ENCODE data around the gene ERBB2. TPM values are rescaled to one million over a fixed set of nuclear protein-coding genes. Genes with fewer than 3 reads are reported as not detected.

ERBB2 gene
- total RNA-seq, 2 donors from 2014 or later, result 73.5 to 85.5 TPM

DNA sequence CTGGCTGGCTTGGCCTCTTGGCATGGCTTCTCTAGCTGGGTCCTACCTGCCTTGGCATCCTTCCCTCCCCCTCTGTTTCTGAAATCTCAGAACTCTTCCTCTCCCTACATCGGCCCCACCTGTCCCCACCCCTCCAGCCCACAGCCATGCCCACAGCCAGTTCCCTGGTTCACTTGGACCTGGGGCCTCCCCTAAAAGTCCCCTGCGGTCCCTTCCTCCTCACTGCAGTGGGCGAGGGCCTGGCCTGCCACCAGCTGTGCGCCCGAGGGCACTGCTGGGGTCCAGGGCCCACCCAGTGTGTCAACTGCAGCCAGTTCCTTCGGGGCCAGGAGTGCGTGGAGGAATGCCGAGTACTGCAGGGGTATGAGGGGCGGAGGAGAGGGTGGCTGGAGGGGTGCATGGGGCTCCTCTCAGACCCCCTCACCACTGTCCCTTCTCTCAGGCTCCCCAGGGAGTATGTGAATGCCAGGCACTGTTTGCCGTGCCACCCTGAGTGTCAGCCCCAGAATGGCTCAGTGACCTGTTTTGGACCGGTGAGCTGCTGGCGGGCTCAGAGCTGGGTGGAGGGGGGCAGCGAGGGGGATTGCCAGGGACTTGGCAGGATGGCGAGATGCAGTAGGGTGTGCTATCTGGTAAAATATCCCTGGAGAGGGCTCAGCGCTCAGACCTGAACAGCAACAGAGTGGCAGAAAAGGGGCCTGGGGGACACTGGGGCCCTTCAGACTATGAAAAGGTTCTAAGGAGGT, 16.4 kb downstream of the ERBB2 start:
- H3K4me3 ChIP-seq, result no peak overlapping the region
- DNase-seq (ENCODE audit: low spot score), result no peak
- no peaks in the 10 kb centered on the region for H3K27me3 ChIP-seq
- H3K27ac ChIP-seq, result peak overlapping the region; percentile 59 to 65
- no peak for TF ChIP-seq CTCF (IDR thresholded peaks at IDR 0.05)
- H3K4me1 ChIP-seq, result peaks cover 0 to 19% of the 10 kb centered on the region in 2 donors
- peaks cover 63% of the 10 kb centered on the region for H3K36me3 ChIP-seq
- H3K9me3 ChIP-seq, result no peaks in the 10 kb centered on the region

- Histone ChIP-seq H3K4me3 (no peak overlapping the region), H3K27ac (peak overlapping the region; percentile 59 to 65), H3K36me3 (peaks cover 55% of the 10 kb centered on the region)
These were observed 17.1 kb downstream of the ERBB2 start for GRCh38 chr17:39716879-39717536.

GRCh38 chr17:39717660-39718059, 17.8 kb downstream of the ERBB2 start:
- H3K36me3 ChIP-seq, result peaks cover 49% of the 10 kb centered on the region

More at GRCh38 chr17:39716879-39717536, 17.1 kb downstream of the ERBB2 start:
- no peak for TF ChIP-seq CTCF (IDR thresholded peaks at IDR 0.05)
- Histone ChIP-seq H3K27me3 (no peaks in the 10 kb centered on the region), H3K4me1 (peaks cover 0 to 19% of the 10 kb centered on the region in 2 donors), H3K9me3 (no peaks in the 10 kb centered on the region)
- DNase-seq (ENCODE audit: low spot score), result no peak

DNA sequence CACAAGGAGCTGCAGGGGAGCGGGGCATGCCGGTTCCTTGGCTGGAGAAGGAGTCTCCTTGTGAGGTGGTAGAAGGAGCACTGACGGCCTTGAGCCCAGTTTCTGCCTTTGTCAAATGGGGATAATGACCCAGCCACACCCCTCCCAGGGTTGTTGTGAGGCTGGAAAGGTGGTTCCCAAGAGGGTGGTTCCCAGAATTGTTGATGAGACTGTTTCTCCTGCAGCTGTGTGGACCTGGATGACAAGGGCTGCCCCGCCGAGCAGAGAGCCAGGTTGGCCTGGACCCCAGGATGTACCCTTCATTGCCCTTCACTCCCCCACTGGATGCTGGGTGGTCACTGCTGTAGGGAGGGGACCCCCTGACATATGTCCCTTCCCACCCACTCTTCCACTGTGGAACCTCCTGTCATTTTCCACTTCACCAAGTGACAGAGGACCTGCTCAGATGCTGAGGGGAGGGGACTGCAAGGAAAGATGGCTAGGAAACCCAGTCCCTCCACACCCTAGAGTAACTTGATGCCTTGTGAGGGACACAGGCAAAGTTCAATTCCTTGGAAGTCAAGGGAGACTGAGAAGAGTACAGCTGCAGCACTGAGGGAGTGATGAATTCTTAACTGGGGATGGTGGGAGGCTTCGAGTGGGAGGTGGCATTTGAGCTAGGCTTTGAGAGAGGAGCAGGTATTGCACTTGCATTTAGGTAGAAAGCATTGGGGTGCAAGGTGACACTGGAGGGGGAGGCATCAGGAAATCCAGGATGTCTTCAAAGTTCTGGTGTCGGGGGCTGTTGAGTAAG, 19.9 kb downstream of the ERBB2 start:
- Histone ChIP-seq H3K4me3 (no peak overlapping the region), H3K27me3 (no peaks in the 10 kb centered on the region), H3K36me3 (peaks cover 49% of the 10 kb centered on the region), H3K9me3 (no peaks in the 10 kb centered on the region), H3K27ac (no peak overlapping the region), H3K4me1 (peaks cover 0 to 19% of the 10 kb centered on the region in 2 donors)
- DNase-seq (ENCODE audit: low spot score), result no peak
- TF ChIP-seq CTCF (IDR thresholded peaks at IDR 0.05), result no peak

More at GRCh38 chr17:39717660-39718059, 17.8 kb downstream of the ERBB2 start:
- H3K27ac ChIP-seq, result no peak overlapping the region
- H3K27me3 ChIP-seq, result no peaks in the 10 kb centered on the region
- H3K4me1 ChIP-seq, result peaks cover 0 to 19% of the 10 kb centered on the region in 2 donors
- H3K4me3 ChIP-seq, result no peak overlapping the region
- no peaks in the 10 kb centered on the region for H3K9me3 ChIP-seq
- DNase-seq (ENCODE audit: low spot score), result no peak
- TF ChIP-seq CTCF (IDR thresholded peaks at IDR 0.05), result no peak

- no peaks in the 10 kb centered on the region for H3K9me3 ChIP-seq
- peaks cover 48% of the 10 kb centered on the region for H3K36me3 ChIP-seq
- H3K27me3 ChIP-seq, result no peaks in the 10 kb centered on the region
- no peak overlapping the region for H3K27ac ChIP-seq
- H3K4me1 ChIP-seq, result peaks cover 0 to 2% of the 10 kb centered on the region in 2 donors
- H3K4me3 ChIP-seq, result no peak overlapping the region
- no peak for TF ChIP-seq CTCF (IDR thresholded peaks at IDR 0.05)
- DNase-seq (ENCODE audit: low spot score), result no peak
These were observed 22.2 kb downstream of the ERBB2 start for GRCh38 chr17:39722104-39722503.

Measured in right atrium auricular region (tissue), 2 donors.